ENCODE results near the gene ACTL8. TPM values are rescaled to one million over a fixed set of nuclear protein-coding genes. Genes with fewer than 3 reads are reported as not detected.

The ACTL8 gene
- total RNA-seq, 2 experiments from 2014 or later, result not detected

DNA sequence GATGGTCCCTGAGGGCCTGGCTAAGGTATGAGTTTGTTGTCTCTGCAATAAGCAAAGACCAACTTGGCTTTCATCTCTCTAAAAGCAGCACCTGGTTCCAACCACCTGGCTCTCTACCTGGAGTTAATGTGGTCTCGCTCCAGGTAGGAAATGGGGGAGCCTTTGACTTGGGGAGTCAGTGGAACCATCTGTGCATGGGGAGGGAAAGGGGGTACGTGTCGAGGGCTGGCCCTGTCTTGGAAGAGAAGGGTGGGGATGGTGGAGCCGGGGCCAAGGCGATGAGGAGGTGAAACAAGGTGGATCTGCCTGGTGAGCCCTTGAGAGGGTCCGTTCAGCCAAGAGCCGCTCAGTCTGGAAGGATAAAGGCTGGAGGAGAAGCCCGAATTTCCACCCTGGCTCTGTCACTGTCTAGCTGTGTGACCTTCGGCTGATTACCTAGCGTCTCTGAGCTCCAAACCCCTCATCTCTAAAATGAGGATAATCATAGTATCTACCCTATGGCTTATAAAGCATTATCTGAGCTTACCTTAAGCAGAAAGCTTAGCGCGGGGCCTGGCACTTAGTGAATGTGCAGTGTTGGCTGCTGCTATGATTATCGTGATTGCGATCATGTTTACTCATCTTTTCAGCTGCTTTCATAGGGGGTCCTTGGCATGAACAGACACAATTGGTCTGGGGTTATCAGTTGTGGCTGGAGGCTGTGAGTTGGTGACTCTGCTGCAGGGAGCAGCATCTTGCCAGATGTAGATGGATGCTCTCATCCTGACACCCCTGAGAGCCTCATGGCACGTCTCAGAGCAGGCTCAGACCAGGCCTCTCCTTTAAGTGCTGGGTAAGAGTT is 78.7 kb downstream of the ACTL8 start:
- Mint-ChIP-seq H3K27me3 (no peaks in the 10 kb centered on the region), H3K27ac (no peak overlapping the region), H3K36me3 (ENCODE audit: low read depth) (no peaks in the 10 kb centered on the region), H3K4me3 (no peak overlapping the region), H3K4me1 (no peaks in the 10 kb centered on the region), H3K9me3 (no peaks in the 10 kb centered on the region)
- DNase-seq, result no peak
- POLR2A ChIA-PET, result no interaction called here
- CTCF ChIA-PET, result interaction anchor here (0.6 kb wide), 2 partner anchors 187 to 251 kb away, joined by 3 read pairs; no protein-coding TSS in a partner anchor

DNA sequence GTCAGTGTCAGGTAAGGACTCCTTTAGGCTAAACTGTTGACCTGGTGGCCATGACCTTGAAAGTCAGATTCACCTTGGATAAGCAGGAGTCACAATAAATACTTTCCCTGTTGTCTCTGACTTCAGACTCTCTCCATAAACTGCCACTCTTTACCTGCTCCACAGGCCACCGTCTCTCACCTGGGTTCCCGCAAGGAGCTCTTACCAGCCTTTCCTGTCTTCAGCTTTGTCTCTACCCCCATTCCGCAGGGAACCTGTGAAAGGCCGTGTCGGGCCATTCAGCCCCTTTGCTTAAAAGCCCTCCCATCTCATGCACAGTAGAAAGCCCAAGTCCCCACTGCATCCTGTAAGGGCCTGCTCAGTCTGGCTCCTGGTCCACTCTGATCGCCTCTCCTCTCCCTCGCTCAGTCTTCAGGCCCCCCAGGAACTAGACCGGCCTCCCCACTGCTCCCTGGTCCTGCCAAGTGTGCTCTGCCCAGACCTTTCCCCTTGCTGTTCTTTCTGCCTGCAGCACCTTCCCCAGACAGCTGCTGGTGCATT is 79.5 kb downstream of the ACTL8 start:
- H3K27me3 Mint-ChIP-seq, result no peaks in the 10 kb centered on the region
- no peaks in the 10 kb centered on the region for H3K4me1 Mint-ChIP-seq
- CTCF ChIA-PET, result interaction anchor here (0.6 kb wide), 1 partner anchor 252 kb away, joined by 3 read pairs; no protein-coding TSS in a partner anchor
- POLR2A ChIA-PET, result no interaction called here
- DNase-seq, result no peak
- H3K27ac Mint-ChIP-seq, result no peak overlapping the region
- no peaks in the 10 kb centered on the region for H3K36me3 Mint-ChIP-seq (ENCODE audit: low read depth)
- no peaks in the 10 kb centered on the region for H3K9me3 Mint-ChIP-seq
- no peak overlapping the region for H3K4me3 Mint-ChIP-seq

DNA sequence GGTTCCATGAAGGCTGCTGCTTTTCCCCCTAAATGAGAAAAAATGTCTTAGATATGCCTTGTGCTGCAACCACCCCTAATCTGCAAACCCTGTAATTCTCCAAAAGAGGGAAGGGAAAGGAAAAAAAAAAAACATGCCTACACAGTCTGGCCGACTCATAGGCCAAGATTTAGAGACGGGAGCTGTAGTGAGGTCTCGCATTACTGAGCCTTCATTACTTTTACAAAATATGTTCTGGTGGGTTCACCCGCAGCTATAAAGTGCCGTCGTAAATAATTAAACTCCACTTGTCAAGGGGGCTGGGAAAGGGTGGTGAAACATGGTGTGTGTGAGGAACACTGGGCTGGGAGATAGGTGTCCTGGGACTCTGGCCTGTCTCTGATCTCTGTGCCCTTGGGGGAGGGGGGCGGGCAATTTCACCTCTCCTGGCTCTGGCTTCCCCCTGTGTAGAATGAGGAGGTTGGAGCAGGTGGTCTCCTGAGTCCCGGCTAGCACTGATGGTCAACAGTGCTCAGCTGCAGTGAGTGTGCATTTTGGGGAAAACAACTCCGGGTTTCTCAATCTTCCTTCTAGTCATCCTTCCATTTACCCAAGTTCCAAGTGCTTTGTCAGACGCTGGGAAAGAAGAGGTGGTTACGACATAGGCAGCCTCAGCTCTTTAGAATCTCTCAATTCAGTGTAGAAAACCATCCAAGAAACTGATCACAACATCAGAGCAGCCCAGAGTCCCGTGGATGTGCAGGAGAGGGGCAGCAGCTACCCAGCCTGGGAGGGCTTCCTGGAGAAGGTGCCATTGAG is 82.3 kb downstream of the ACTL8 start:
- ChIA-PET CTCF (no interaction called here), POLR2A (no interaction called here)
- Mint-ChIP-seq H3K4me3 (no peak overlapping the region), H3K36me3 (ENCODE audit: low read depth) (no peaks in the 10 kb centered on the region), H3K9me3 (no peaks in the 10 kb centered on the region), H3K27ac (no peak overlapping the region), H3K4me1 (no peaks in the 10 kb centered on the region), H3K27me3 (no peaks in the 10 kb centered on the region)
- no peak for DNase-seq

DNA sequence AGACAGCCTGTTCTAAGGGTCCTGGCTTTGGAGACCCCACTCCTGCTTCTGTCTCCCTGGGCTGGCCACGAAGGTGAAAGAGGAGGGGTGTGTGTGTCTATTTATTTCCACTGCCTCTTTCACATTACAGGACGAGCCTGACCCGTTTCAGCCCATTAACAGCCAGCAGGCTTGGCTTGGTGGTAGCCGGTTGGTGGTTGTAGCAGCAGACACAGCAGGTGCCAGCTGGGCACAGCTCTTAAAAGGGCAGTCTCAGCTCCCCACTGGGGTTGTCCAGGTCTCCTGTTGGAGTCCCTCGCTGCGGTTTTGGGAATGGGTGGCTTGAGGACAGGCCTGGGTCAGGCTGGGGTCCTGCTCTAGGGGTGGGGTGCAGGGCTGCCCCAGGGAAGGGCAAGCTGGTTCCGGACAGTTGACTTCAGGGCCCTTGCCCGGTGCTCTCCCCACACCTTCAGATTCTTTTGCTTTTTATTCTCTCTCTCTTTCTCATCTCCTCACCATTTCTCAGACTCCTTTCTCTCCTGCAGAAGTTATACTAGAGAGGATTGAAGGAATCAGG is 84.6 kb downstream of the ACTL8 start:
- Mint-ChIP-seq H3K4me1 (no peaks in the 10 kb centered on the region), H3K27me3 (no peaks in the 10 kb centered on the region), H3K4me3 (no peak overlapping the region), H3K9me3 (no peaks in the 10 kb centered on the region), H3K36me3 (ENCODE audit: low read depth) (no peaks in the 10 kb centered on the region), H3K27ac (no peak overlapping the region)
- CTCF ChIA-PET, result no interaction called here
- POLR2A ChIA-PET, result no interaction called here
- no peak for DNase-seq

DNA sequence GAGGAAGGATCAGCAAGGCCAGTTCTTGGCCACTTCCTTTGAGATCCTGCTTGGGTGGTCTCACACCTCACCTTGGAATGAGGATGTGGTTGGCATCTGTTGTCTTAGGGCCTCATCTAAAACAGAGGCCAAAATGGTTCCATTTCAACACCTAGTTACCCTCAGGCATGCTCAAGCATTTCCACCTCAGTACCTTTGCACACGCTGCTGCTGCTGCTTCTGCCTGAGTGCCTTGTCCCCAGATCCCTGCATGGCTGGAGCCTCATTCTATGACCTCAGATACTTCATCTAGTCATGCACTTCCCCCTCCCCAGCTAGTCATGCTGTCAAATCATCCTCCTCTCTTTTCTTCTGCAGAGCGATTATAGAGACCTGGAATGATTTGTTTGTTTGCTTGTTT is 86.8 kb downstream of the ACTL8 start:
- Mint-ChIP-seq H3K4me3 (no peak overlapping the region), H3K27ac (no peak overlapping the region), H3K27me3 (no peaks in the 10 kb centered on the region), H3K36me3 (ENCODE audit: low read depth) (no peaks in the 10 kb centered on the region), H3K9me3 (no peaks in the 10 kb centered on the region), H3K4me1 (no peaks in the 10 kb centered on the region)
- no peak for DNase-seq
- ChIA-PET POLR2A (no interaction called here), CTCF (interaction anchor here (0.9 kb wide), 1 partner anchor 73 kb away, joined by 3 read pairs; no protein-coding TSS in a partner anchor)

DNA sequence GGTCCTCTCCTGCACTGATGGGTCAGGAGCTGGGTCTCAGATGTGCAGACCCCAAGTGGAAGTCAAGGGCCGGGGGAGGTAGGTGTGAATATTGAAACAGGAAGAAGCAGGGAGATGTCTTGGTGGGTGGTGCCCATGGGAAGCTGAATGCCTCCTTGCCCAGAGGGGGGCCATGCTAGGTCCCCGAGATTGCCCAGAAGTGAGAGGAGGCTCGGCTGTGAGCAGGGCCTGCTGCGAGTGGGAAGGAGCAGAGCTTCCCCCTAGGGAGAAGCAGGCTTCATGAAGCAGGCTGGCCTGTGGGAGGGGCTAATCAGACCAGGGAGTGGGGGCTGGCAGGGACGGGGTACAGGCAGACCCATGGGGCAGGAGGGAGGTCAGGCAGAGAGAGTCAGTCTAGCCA is 87.6 kb downstream of the ACTL8 start:
- DNase-seq, result no peak
- no peak overlapping the region for H3K27ac Mint-ChIP-seq
- H3K36me3 Mint-ChIP-seq (ENCODE audit: low read depth), result no peaks in the 10 kb centered on the region
- no peak overlapping the region for H3K4me3 Mint-ChIP-seq
- H3K9me3 Mint-ChIP-seq, result no peaks in the 10 kb centered on the region
- ChIA-PET POLR2A (no interaction called here), CTCF (no interaction called here)
- no peaks in the 10 kb centered on the region for H3K27me3 Mint-ChIP-seq
- no peaks in the 10 kb centered on the region for H3K4me1 Mint-ChIP-seq

DNA sequence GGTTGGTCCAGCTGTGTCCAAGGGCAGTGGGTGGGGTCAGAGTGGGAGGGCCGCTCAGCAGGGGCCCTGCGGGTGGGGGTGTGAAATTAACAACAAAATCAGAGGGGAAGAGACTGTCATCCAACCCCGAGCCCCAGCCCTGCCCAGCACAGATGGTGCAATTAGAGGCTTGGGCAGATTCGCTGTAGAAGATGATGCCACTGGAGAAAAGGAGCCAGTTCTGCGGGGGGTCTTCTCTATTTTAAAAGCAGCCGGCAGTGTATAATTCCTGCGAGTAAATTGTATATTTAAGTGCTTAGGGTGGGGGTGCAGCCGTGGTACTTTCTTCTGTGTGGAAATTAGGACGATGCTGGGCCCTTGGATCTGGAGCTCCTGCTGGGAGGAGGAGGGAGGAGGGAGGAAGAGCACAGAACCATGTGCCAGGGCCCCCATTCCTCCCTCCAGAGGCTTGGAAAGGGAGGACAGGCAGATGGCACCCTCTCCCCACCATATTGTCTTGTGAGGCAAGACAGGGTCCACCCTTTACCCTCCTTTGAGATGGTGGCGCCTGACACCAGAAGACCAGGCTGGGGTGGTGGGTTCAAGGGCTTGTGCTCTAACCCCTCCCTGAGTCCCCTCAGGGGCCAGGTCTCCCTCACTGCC is 89.2 kb downstream of the ACTL8 start:
- ChIA-PET POLR2A (no interaction called here), CTCF (no interaction called here)
- Mint-ChIP-seq H3K4me1 (no peaks in the 10 kb centered on the region), H3K36me3 (ENCODE audit: low read depth) (no peaks in the 10 kb centered on the region), H3K27ac (no peak overlapping the region), H3K27me3 (no peaks in the 10 kb centered on the region), H3K9me3 (no peaks in the 10 kb centered on the region), H3K4me3 (no peak overlapping the region)
- no peak for DNase-seq

DNA sequence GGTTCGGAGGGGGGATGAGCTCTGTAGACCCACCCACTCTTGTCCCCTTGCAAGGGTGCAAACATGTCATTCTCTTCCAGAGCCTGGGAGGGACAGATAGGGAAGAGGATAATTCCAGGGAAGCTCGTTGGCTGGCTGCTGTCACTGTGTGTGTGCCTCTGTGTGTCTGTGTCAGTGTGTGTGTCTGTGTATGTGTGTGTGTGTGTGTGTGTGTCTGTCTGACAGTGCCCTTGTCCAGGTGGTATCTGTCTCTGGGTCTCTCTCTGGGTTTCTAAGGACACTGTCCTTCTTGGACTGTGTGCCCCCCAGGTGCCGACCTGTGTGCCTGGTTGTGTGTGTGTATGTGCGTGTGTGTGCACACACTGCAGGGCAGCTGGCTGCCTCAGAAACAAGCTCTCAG is 90.5 kb downstream of the ACTL8 start:
- Mint-ChIP-seq H3K36me3 (ENCODE audit: low read depth) (no peaks in the 10 kb centered on the region), H3K4me3 (no peak overlapping the region), H3K27me3 (no peaks in the 10 kb centered on the region), H3K9me3 (no peaks in the 10 kb centered on the region), H3K4me1 (no peaks in the 10 kb centered on the region), H3K27ac (no peak overlapping the region)
- POLR2A ChIA-PET, result no interaction called here
- no peak for DNase-seq
- CTCF ChIA-PET, result no interaction called here

DNA sequence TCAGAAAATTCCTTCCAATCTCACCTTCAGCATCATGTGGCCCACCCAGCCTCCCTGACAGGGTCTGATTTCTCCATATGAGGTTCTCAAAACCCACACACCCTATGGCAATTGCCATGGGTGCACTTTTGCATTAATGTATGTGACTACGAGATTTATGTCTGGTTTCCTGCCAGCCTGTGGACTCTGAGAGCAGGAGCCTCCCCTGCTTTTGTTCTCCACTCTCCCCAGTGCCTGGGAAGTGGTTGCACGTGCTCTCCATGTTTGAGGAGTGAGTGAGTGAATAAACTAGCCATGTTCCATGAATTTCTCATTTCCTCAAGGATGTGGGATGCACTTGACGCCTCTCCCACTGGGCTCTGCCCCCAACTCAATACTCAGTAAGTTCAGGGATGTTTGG is 91.2 kb downstream of the ACTL8 start:
- Mint-ChIP-seq H3K4me1 (no peaks in the 10 kb centered on the region), H3K9me3 (no peaks in the 10 kb centered on the region), H3K27me3 (no peaks in the 10 kb centered on the region), H3K36me3 (ENCODE audit: low read depth) (no peaks in the 10 kb centered on the region), H3K27ac (no peak overlapping the region), H3K4me3 (no peak overlapping the region)
- ChIA-PET CTCF (no interaction called here), POLR2A (no interaction called here)
- no peak for DNase-seq

DNA sequence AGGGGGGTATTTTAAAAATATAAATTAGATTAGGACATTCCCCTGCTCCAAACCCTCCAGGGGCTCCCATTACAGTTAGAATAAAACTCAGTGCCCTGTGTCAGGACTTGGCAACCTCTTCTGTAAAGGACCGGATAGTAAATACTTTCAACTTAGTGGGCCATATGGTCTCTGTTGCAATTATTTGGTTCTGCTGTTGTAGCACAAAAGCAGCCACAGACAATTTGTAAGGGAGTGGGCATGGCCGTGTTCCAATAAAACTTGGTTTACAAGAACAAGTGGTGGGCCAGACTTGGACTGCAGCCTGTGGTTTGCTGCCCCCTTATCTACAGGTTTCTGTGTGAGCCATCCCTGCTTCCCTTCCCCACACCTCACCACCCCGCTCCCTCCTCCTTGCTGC is 92.0 kb downstream of the ACTL8 start:
- Mint-ChIP-seq H3K27me3 (no peaks in the 10 kb centered on the region), H3K27ac (no peak overlapping the region), H3K4me1 (no peaks in the 10 kb centered on the region), H3K4me3 (no peak overlapping the region), H3K9me3 (no peaks in the 10 kb centered on the region), H3K36me3 (ENCODE audit: low read depth) (no peaks in the 10 kb centered on the region)
- POLR2A ChIA-PET, result no interaction called here
- no peak for DNase-seq
- CTCF ChIA-PET, result no interaction called here

DNA sequence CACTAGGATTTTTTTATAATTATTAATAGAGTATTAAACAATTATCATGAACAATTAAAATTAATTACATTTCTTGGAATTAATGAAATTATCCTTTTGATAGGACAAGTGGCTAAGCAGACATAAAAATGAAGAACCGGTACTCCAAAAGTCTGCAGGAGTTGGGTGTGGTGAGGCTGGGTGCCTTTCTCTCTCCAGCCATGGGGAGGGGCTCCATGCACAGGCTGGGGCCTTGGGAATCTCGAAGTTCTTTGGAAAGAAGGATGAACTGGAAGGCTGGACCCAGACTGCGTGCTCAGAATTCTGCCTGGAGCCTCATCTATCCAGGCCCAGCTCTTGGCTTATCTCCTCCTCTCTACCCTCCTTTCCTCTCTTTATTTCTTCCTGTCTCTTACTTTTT is 94.1 kb downstream of the ACTL8 start:
- ChIA-PET CTCF (no interaction called here), POLR2A (no interaction called here)
- H3K4me1 Mint-ChIP-seq, result no peaks in the 10 kb centered on the region
- no peaks in the 10 kb centered on the region for H3K9me3 Mint-ChIP-seq
- H3K36me3 Mint-ChIP-seq (ENCODE audit: low read depth), result no peaks in the 10 kb centered on the region
- H3K4me3 Mint-ChIP-seq, result no peak overlapping the region
- no peak for DNase-seq
- H3K27me3 Mint-ChIP-seq, result no peaks in the 10 kb centered on the region
- H3K27ac Mint-ChIP-seq, result no peak overlapping the region

DNA sequence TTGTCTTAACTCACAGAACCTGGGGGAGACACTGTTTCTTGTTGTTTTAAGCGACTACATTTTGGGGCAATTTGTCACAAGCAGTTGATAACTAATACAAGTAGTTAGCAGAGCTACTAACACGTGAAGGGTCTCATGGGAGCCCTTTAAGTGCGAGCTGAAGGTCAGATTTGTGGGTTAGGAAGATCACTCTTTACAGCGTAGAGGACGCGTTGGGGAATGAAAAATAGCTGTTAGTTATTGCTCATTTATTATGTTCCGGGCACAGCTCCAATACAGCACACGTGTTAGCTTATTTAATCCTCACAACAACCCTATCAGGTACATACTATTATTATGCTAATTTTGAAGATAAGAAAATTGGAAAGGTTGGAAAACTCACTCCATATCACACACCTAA is 95.9 kb downstream of the ACTL8 start:
- no peaks in the 10 kb centered on the region for H3K36me3 Mint-ChIP-seq (ENCODE audit: low read depth)

DNA sequence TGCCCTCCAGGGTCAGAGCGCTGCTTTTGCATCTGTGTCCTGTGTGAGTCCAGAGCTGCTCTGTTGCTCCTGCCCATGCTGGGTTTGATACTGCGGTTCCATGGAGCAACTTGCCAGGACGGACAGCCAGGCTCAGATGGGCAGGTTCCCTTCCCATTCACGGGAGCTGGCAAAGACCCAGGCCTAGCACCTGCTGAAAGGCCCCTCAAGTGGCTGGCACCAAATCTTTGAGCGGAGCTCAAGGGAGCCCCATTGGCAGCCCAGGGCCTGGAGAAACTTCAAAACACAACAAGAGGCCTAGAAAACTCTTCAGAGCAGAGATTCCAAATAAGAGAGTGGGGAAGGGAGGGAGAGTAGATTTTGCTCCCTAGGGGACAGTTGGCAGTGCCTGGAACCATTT is 97.2 kb downstream of the ACTL8 start:
- Mint-ChIP-seq H3K9me3 (no peaks in the 10 kb centered on the region), H3K27ac (no peak overlapping the region), H3K4me1 (no peaks in the 10 kb centered on the region), H3K4me3 (no peak overlapping the region), H3K27me3 (no peaks in the 10 kb centered on the region), H3K36me3 (ENCODE audit: low read depth) (no peaks in the 10 kb centered on the region)
- CTCF ChIA-PET, result no interaction called here
- POLR2A ChIA-PET, result no interaction called here
- DNase-seq, result no peak

More for the DNA sequence above, 95.9 kb downstream of the ACTL8 start:
- Mint-ChIP-seq H3K4me3 (no peak overlapping the region), H3K27me3 (no peaks in the 10 kb centered on the region), H3K27ac (no peak overlapping the region), H3K4me1 (no peaks in the 10 kb centered on the region), H3K9me3 (no peaks in the 10 kb centered on the region)
- CTCF ChIA-PET, result no interaction called here
- POLR2A ChIA-PET, result no interaction called here
- no peak for DNase-seq
